Neural crest cell (in vitro differentiated cells): ENCODE results near the gene IQSEC2. TPM values are rescaled to one million over a fixed set of nuclear protein-coding genes. Genes with fewer than 3 reads are reported as not detected.

Experiments used
- DNase-seq: peaks from one replicate; pipeline ENCODE4 v3.0.0; 2021; ENCODE audit warnings: low read depth, mixed read lengths, low spot score
- H3K27ac Mint-ChIP-seq: one replicate; pipeline ENCODE4 v1.8.0; 2021; ENCODE audit warnings: mild to moderate bottlenecking, mixed read lengths; ENCODE audit not compliant: unreplicated experiment
- H3K27me3 Mint-ChIP-seq: 2 replicates; pipeline ENCODE4 v1.8.0; 2021; ENCODE audit warnings: low read depth, mild to moderate bottlenecking, mixed read lengths
- H3K36me3 Mint-ChIP-seq: 2 replicates; pipeline ENCODE4 v1.8.0; 2021; ENCODE audit warnings: low read depth, mild to moderate bottlenecking, mixed read lengths
- H3K4me1 Mint-ChIP-seq: 2 replicates; pipeline ENCODE4 v1.8.0; 2021; ENCODE audit warnings: mixed read lengths
- H3K4me3 Mint-ChIP-seq: one replicate; pipeline ENCODE4 v1.8.0; 2021; ENCODE audit warnings: mild to moderate bottlenecking, mixed read lengths
- H3K9me3 Mint-ChIP-seq: 2 replicates; pipeline ENCODE4 v1.8.0; 2021; ENCODE audit warnings: mixed read lengths
- CTCF ChIP-seq: fragments of 200-600 bp; sonication (generic); conservative IDR thresholded peaks from 2 replicates; pipeline ENCODE4 v1.5.0; 2021; ENCODE audit warnings: antibody characterized with exemption, mild to moderate bottlenecking
- total RNA-seq: library from RNA; stranded (reverse); gene quantifications from 2 replicates; pipeline ENCODE4 v1.2.1, GENCODE V29; 2021

IQSEC2 gene
- total RNA-seq, 1 donor from 2014 or later: 1.7 TPM

- TF ChIP-seq CTCF: no peak
Observed at GRCh38 chrX:53283567-53283966, 2.2 kb upstream of the IQSEC2 start.

GRCh38 chrX:53283099-53283498, 1.7 kb upstream of the IQSEC2 start:
- Mint-ChIP-seq H3K27ac (no peak overlapping the region), H3K9me3 (no peaks in the 10 kb centered on the region), H3K36me3 (no peaks in the 10 kb centered on the region), H3K27me3 (no peaks in the 10 kb centered on the region), H3K4me3 (no peak overlapping the region), H3K4me1 (peaks cover 22% of the 10 kb centered on the region)
- no peak for TF ChIP-seq CTCF
- DNase-seq: no peak

More at GRCh38 chrX:53283567-53283966, 2.2 kb upstream of the IQSEC2 start:
- H3K9me3 Mint-ChIP-seq: no peaks in the 10 kb centered on the region
- no peaks in the 10 kb centered on the region for H3K27me3 Mint-ChIP-seq
- no peak overlapping the region for H3K4me3 Mint-ChIP-seq
- no peak for DNase-seq
- peaks cover 26% of the 10 kb centered on the region for H3K4me1 Mint-ChIP-seq
- H3K36me3 Mint-ChIP-seq: no peaks in the 10 kb centered on the region
- H3K27ac Mint-ChIP-seq: no peak overlapping the region

GRCh38 chrX:53281963-53282695, 745 bp upstream of the IQSEC2 start:
- no peak for DNase-seq
- no peak overlapping the region for H3K27ac Mint-ChIP-seq

GRCh38 chrX:53280331-53281320, 758 bp downstream of the IQSEC2 start:
- no peaks in the 10 kb centered on the region for H3K27me3 Mint-ChIP-seq
- DNase-seq: no peak
- H3K9me3 Mint-ChIP-seq: no peaks in the 10 kb centered on the region
- no peaks in the 10 kb centered on the region for H3K36me3 Mint-ChIP-seq
- no peak overlapping the region for H3K27ac Mint-ChIP-seq
- no peak for TF ChIP-seq CTCF
- H3K4me3 Mint-ChIP-seq: no peak overlapping the region
- H3K4me1 Mint-ChIP-seq: peaks cover 12% of the 10 kb centered on the region

More at GRCh38 chrX:53281963-53282695, 745 bp upstream of the IQSEC2 start:
- no peak for TF ChIP-seq CTCF
- Mint-ChIP-seq H3K4me3 (no peak overlapping the region), H3K4me1 (peaks cover 13% of the 10 kb centered on the region), H3K9me3 (no peaks in the 10 kb centered on the region), H3K27me3 (no peaks in the 10 kb centered on the region), H3K36me3 (no peaks in the 10 kb centered on the region)

- peaks cover 9% of the 10 kb centered on the region for H3K4me1 Mint-ChIP-seq
Observed at GRCh38 chrX:53279296-53280237, 1.8 kb downstream of the IQSEC2 start.

More at GRCh38 chrX:53279296-53280237, 1.8 kb downstream of the IQSEC2 start:
- Mint-ChIP-seq H3K27ac (no peak overlapping the region), H3K9me3 (no peaks in the 10 kb centered on the region), H3K27me3 (no peaks in the 10 kb centered on the region), H3K4me3 (no peak overlapping the region), H3K36me3 (no peaks in the 10 kb centered on the region)
- no peak for TF ChIP-seq CTCF
- DNase-seq: no peak
